ENCODE measurements around the gene PHACTR3.

The PHACTR3 gene

DNA sequence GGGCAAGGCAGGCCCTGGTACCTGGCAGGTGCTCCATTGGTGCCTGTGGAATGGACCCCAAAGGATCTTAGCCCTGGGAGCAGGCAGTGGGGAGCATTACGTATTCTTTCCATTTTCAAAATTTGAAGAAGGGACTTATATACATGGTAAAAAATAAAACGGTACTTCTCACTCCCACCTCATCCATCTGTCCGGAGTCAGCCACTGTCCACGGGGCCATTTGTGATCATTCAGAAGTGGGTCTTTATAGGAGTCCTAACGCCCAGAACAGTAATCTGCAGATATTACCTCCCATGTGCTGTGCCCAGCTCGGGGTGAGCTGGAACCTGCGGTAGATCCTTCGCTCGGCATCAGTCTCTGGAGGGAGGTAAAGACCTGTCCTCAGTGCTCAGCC is 218.7 kb downstream of the PHACTR3 start:
- DNase-seq = no peak

DNA sequence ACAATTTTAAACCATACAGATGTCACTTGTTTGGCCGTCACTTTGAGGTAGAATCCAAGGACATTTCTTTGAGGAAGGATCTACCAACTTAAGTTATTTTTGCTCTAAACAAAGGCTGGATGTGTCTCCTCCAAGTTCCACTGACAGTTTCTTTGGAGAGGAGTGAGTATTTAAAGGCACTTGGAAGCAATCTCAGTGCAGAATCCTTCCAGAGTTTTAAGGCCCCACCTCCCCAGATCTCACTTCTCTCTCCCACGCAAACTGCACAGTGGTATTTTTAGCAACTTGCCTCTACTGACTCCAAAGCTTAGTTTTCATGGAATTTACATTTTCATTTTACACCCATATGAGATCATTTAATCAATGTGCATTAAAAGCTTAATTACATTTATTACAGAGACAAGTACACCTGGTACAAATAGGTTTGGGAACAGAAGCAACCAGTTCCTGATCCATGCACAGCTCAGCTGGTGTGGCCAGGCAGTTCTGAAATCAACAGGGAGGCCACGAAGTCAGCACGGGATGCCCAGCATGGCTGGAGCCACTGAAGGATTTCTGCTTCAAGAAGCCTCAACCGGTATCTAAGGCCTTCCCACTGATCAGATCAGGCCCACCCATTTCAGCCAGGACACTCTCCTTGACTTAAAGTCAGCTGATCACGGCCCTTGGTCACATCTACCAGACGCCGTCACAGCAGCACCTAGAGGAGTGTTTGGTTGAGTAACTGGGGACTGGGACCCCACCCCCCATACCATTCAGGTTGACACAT is 219.3 kb downstream of the PHACTR3 start:
- DNase-seq = no peak

DNA sequence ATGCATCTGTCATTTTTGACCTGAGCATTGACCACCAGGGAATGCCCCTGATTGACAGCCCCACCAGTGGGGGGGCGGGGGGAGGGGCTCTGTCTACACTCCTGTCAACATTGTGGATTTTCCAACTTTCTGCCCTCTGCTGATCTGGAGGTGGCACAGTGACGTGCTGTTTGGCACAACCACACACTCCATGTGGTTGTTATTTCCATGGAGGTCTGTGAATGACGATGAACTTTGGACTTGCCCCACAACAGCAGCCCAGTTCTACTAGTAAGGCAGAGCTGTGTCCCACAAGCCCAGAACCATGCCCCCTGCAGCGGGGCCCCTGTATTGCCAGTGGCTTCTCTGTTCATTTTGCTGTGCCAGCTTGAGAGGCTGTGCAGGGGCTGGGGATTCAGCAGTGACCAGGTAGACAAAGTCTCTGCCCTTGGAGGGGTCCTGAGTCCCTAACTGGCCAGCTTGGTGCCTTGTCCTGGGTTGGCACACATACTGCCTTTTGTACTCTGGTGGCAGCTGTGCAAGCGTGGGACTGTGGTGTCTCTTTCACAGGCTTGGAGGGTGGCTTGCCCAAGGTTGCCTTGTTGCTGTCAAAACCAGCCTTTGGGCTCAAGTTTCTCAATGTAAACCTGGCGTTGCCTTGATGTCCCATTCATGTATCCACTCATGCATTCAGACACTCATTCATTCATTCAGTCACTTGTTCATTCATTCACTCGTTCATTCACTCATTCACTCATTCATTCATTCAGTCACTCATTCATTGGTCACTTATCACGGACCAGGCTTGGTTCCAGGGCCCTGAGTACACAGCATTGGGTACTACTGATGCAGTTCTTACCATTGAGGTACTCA is 220.6 kb downstream of the PHACTR3 start:
- no peak for DNase-seq

DNA sequence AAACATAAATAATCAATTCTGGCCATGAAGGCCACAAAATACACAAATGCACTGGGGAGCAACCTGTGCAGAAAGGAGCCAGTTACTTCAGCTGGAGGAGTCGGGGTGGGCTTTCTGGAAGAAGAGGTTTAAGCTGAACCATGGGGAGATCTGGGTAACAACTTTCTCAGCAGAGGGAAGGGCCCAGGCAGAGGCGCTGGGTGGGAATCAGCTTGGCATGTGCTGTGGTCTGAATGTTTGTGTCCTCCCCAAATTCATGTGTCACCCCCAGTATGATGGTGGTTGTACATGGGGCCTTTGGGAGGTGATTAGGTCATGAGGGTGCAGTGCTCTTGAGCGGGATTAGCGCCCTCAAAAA is 221.2 kb downstream of the PHACTR3 start:
- no peak for DNase-seq

DNA sequence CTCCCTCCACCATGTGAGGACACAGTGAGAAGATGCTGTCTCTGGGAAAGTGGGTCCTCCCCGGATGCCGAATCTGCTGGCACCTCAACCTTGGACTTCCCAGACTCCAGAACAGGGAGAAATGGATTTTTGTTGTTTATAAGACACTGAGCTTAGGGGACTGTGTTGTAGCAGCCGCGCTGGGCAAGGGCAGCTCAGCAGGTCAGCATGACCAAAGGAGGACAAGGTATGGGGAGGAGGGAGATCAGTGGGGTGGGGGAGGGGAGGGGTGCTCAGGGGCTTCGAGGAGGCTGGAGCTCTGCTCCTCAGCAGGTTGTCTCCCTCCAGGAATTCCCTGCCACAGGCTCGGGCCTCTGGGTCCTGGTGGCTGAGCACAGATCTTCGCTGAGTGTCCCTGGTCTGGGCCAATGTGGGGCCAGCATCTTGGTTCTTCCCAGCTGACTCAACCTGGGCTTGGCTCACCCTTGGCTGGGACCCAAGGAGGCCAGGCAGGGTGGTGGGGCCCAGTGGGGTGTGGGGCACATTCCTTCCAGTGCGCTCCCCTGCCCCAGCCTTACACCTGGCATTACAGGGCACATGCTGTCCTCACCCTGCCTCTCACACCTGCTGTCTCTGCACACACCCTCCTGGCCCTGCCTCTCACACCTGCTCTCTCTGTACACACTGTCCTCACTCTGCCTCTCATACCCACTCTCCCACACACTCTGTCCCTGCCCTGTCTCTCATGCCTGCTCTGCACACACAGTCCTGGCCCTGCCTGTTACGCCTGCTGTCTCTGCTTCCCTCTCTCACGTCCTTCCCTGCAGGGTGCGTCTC is 221.8 kb downstream of the PHACTR3 start:
- DNase-seq = no peak

DNA sequence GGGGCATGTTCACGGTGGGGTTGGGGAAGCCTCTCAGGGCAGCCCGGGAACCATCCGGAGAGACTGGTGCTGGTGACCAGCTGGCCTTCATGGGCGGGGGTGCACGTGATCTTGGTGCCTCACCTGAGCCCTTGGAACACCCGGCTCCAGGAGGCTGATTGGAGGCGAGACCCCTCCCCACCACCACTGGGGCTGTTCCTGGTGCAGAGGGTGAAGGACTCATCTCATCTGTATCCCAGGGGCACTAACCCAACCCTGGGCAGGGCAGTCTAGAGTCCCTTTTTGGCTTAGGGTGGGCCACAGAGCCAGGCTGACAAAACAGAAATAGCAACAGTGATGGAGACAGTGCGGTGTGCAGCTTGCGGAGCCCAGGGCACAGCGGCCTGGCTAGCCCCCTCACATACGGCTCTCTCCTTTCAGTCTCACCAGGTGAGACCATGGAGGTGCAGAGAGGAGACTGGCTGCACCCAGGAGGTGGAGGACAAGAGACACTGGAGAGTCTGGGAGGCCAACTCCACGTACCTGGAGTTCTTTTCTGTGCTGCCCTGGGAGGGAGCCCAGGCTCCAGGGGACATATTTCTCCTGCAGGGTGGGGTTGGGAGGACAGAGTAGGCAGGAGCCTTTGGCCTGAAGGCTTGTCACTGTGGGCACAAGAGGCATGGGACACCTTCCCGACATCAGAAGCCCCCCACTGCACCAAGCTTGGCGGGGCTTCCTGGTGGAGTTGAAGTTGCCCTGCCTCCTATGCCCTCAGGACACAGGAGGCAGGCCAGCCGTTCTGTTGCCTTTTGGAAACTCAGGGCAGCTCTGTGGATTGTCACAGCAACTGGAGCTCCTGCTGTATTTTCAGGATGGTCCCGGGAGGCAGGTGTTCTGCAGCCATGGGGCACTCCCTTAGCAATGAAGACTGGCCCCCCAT is 223.1 kb downstream of the PHACTR3 start:
- no peak for DNase-seq

DNA sequence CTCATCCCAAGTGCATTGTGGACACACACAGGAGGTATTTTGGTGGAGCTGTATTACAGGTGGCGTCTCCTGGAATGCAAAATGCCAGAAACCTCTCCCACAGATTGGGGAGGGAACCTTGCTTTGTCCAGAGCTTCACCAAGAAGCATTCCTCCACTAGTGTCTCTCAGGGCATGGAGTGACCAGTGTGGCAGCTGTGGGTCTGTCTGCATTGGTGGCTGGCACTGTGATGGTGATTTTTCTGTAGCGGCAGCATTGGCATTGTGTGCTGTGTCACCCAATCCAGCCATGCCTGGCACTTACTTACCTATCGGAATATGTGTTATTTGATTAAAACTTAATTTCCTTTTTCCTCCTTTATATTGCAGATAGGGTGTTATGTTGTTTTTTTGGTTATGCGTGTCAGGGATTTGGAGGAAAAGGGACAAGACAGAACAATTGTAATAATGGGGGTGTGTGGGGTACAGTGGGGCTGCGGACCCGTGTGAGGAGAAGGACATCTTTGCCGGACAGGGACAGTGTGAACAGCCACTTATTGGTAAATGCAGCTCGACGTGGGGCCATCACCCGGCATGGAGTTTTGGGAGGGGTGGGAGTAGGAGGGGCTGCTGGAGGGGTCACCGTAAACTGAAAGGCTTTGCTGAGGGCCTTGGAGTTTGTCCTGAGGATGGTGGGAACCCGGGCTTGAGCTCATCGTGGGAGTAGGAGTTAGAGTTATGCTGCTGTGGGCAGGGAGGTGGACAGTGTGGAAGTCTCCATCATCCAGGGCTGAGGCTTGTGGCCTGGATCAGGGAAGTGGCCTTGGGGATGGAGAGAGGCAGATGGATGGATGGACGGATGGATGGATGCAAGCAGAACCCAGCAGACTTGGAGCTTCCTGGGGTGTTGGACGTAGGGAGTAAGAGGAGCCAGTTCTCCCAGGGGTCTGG is 224.0 kb downstream of the PHACTR3 start:
- no peak for DNase-seq

DNA sequence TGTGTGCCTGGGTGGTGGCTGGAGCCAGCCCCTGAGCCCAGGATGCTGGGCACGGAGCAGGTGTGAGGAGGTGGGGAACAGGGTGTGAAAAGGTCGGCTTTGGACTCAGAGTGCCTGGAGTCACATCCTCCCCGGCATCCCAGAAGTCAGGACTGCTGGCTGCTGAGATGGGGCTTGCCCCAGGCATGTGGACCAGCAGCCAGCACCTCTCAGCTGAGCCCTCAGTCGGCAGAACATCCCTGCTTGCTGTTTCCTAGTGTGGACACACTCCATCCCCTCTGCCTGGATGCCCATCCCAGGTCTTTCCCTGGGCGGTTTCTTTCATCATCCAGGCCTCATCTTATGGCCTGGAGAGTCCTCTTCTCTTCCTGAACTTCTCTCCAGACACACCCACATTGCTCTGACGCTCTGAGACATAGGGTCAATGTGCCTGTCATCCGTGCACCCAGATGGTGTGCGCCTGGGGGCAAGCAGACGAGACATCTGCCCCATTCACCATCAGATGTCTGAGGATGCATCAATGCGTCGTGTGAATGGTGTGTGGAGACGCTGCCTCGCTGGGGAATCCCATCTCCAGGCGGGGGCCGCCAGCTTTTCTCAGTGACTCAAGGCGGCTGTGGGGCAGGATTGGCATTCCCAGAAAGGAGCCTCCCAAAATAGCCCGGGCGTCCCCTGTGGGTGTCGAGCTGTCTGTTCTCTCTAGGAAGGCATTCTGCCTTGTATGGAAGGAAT is 224.9 kb downstream of the PHACTR3 start:
- DNase-seq = no peak

DNA sequence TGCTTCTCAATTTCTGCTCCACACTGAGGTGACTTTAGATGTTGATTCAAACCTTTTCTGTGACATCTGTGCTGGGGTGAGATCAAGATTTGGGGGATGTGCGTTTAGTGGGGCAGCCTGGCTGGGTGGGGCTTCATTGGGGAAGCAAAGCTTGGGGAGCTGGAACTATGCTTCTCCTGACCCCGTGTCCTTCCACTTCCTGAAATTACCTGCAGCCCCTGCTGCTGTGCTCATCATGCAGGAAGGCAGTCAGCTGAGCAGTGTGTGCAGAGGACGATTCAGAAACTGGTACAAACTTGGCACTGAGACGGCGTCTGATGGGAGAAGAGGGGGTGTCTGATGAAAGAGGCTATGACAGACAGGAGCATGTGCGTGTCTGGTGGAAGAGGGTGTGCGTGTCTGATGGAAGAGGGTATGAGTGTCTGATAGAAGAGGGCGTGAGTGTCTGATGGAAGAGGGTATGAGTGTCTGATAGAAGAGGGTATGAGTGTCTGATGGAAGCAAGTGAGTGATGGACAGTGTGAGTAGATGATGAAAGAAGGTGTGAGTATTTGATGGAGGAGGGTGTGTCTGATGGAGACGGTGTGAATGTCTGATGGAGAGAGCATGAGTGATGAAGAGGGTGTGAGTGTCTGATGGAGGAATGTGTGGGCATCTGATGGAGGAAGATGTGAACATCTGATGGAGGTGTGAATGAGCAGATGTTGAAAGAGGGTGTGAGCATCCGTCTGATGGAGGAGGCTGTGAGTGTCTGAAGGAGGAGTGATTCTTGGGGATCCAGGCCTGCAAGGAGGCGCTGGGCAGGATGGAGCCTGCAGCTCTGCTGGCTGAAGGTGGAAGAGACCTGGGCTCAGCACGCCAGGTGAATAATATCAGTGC is 225.7 kb downstream of the PHACTR3 start:
- no peak for DNase-seq

DNA sequence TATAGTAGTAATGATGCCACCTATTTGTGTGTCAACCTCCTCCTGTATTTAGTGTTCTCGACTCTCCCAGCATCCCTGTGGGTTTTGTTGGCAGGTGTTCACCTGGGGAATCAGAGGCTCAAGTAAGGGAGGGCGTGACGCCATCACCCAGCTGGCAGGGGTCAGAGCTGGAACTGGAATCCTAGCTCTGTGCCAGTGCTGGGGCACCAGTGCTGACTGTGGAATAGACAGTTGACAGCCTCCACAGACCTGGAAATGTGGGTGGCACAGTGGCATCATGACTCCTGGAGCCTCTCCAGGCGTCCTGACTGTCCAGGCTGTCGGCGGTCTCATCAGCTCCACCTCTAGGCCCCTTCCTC is 226.3 kb downstream of the PHACTR3 start:
- DNase-seq = no peak

DNA sequence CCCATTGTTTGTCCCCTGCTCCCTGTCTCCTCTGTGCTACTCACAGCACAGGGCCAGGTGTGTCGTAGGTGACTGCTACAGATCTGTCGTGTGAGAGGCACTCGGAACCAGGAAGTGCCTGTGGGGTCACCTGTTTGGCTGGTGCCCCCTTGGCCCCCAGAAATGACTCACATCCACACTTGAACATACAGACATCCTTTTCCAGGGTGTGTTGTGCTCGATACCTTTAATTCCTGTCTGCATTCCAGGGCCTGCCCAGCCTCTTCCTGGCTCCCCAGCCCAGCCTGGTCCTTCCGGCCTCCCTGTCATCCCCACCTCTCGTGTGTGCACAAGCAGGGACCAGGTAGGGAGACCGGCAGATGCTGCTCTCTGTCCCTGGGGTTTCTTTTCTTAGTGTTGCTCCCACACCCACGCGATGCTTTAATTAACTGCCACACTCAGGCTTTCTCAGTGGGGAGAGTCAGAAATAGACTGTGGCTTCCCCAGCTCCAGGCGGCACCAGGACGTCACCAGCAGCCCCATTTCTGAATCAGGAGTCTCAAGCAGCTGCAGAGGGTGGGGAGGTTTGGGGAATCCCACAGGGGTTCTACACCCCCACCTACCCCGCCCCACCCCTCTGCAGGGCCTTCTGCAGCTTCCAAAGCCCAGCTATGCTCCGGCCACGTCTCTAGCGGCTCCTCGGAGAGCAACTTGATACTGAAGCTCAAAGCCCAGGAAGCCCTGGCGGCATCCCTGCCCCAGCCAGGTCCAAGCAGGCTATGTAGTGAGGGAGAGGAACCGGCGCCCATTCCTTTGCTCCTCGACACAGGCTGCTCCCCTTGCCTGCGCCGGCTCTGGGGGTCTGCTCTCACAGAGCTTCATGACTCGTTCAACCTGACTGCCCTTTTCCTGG is 226.9 kb downstream of the PHACTR3 start:
- no peak for DNase-seq

DNA sequence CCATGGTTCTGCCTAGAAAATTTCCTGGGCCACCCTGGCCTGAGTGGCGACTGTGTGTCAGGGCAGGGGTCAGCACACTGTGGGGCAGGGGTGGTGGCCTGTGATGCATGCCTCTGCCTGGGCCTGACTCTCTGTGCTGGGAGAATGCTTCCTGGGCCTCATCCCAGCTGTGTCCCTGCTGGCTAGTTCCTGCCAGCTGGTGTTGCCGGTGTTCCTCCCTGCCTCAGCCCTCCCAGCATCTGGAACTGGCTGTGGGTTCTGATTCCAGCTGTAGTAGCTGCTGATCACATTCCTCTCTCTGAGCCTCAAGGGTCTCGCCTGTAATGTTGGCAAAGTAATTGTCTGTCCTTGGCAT is 227.6 kb downstream of the PHACTR3 start:
- no peak for DNase-seq

DNA sequence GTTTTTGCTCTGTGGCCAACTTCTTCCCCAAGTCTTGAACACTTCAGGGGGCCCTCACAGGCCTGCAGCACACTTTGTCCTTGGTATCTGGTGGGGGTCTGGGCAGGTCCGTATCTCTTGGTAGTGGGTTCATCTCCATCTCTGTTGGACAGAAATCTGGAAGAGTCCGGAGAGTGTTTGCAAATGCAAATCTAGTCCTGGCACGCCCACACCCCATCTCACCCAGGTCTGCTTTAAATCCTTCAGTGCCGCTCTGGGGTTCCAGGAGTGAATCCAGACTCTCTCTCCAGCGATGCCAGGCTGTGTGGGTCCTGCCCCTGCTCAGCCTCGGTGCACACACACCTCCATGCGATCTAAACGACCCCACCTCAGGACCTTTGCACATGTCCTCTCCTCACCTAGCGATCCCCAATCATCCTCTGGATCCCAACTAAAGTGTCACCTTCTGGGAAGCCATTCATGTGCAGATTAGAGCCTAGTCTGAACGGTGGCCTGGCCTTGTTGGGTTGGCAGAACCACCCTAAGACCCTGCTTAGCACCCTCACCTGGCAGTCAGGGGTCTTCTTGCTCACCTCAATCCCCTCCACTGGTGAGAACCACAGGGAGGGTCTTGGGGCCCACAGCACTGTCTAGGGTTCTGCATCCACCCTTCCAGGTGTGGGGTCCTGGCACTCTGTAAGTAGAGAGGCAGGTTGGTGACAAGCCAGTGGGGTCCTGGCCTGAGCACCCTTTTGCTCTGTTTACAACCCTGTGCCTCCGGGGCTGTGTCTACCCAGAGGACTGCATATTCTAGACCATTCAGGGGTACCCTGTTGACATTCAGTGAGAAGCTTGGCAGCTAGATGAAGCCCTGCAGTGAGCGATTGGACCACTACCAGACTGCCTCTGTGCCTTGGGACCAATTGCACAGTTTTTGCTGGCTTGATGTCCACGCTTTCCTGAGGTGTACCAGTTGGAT is 228.3 kb downstream of the PHACTR3 start:
- DNase-seq = no peak

DNA sequence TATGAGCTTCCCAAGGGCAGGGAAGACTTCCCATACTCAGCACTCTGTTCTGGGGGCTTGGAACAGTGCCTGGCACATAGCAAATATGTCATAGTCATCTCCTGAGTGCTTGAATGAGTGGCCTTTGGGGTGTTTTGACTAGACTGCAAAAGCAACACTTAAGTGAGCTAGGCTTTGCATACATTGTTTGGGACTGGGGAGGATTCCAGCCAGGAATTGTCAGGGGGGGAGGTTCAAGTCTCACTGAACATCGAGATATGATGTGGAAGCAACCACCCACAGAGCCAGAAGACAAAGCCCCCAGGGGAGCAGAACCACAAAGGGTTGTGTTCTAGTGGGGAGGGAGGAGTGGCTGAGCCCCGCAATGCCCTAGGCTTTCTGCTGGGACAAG is 230.7 kb downstream of the PHACTR3 start:
- peak; percentile 46 for DNase-seq

DNA sequence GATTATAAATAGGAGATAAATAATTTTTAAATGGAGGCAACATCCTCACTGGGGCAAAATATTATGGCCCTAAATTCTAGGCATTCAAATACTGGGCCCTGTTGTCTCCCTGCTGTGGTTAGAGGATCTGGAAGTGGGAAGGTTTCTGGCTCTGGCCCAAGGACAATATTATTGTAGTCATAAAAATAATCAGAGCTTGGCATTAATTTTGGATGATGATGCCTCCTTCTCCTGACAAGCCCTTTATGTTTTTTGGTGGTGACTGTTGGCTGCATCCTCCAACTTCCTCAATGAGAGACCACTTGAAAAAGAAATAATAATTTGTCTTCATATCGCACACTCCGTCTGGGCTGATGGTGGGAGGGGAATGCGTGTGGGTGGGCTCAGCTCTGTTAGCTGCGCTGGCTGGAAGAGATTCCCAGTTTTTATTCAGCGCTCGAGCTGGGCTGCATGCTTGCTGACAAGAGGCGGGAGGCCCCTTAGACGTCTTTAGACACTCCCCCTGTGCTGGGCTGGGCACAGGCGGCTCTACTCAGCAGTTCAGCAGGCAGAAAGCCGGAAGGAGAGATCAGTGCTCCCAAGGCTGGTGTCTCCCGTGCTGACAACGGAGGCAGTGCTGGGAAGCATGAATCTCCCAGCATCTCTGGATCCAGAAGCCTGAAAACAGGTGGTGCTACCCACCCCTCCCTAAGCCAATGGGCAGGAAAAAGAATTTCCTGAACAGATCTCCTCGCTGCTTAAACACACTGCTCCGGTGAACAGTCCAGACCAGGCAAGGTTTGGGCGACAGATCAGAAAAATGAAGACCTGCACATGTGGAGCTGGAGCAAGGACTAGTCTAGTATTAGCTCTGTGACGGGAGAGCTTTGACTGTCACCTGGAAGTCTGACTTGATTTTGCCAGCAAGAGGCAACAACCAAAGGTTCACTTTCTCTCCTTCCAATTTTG is 231.4 kb downstream of the PHACTR3 start:
- peak; percentile 55 for DNase-seq

DNA sequence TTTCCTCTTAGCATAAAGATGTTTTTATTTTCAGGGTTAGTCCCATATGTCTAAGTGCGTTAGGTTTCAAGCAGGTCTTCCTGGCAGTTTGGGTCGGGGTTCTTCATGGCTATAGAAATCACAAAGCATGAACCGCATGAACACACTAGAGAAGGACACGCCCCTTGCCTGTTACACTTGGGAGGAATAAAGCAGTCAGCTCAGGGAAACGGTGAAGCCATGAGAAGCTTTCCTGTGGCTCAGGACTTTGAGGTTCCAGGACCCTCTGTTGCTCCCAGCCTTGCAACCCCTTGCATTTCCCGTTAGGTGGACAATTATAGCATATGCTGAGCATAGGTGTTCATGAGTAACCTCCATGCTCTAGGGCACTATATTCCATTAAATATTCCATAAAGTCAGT is 232.4 kb downstream of the PHACTR3 start:
- DNase-seq = no peak
